GM23338 (cell line): Measurements from ENCODE around the gene TMEM62. TPM values are rescaled to one million over a fixed set of nuclear protein-coding genes. Genes with fewer than 3 reads are reported as not detected.

ENCODE experiments used
- ATAC-seq: fragments of 200-7000 bp; cut with Tn5 transposase; 3 replicates; pipeline ENCODE4 v1.9.1; 2020
- DNase-seq: peaks from one replicate; pipeline ENCODE4 v3.0.0-alpha.2; 2015; ENCODE audit warnings: low spot score
- H2AFZ ChIP-seq: fragments of 200-600 bp; sonication (generic); 2 replicates; pipeline ENCODE4 v1.8.0; 2016; ENCODE audit warnings: antibody characterized with exemption, mild to moderate bottlenecking, moderate library complexity
- H3F3A ChIP-seq: fragments of 200-600 bp; sonication (generic); replicated peaks from 2 replicates; pipeline ENCODE4 v1.8.0; 2017; ENCODE audit warnings: antibody characterized with exemption, mixed run types, low read depth
- H3K27ac ChIP-seq: fragments of 200-600 bp; sonication (generic); 2 replicates; pipeline ENCODE4 v1.6.1; 2016; ENCODE audit warnings: low read depth
- H3K27me3 ChIP-seq: fragments of 200-600 bp; sonication (generic); 2 replicates; pipeline ENCODE4 v1.8.0; 2016; ENCODE audit warnings: mild to moderate bottlenecking, mixed run types, moderate library complexity; ENCODE audit not compliant: insufficient read depth
- H3K36me3 ChIP-seq: fragments of 200-600 bp; sonication (generic); 2 replicates; pipeline ENCODE4 v1.8.0; 2016; ENCODE audit warnings: mild to moderate bottlenecking; ENCODE audit not compliant: insufficient read depth
- H3K4me1 ChIP-seq: fragments of 200-600 bp; sonication (generic); 2 replicates; pipeline ENCODE4 v1.8.0; 2016; ENCODE audit warnings: mild to moderate bottlenecking, moderate library complexity; ENCODE audit not compliant: insufficient read depth
- H3K4me2 ChIP-seq: fragments of 200-600 bp; sonication (generic); 2 replicates; pipeline ENCODE4 v1.7.1; 2017; ENCODE audit warnings: mixed run types
- H3K4me3 ChIP-seq: fragments of 200-600 bp; sonication (generic); 2 replicates; pipeline ENCODE4 v1.6.1; 2016; ENCODE audit warnings: mixed run types
- H3K79me2 ChIP-seq: fragments of 200-600 bp; sonication (generic); replicated peaks from 2 replicates; pipeline ENCODE4 v1.8.0; 2017; ENCODE audit warnings: mild to moderate bottlenecking; ENCODE audit not compliant: insufficient read depth
- H3K9me2 ChIP-seq: fragments of 200-600 bp; sonication (generic); 2 replicates; pipeline ENCODE4 v1.8.0; 2017; ENCODE audit not compliant: insufficient read depth
- H4K20me1 ChIP-seq: fragments of 200-600 bp; sonication (generic); replicated peaks from 2 replicates; pipeline ENCODE4 v1.8.0; 2017; ENCODE audit warnings: mild to moderate bottlenecking; ENCODE audit not compliant: insufficient read depth
- H3K27ac Mint-ChIP-seq: 2 replicates; pipeline ENCODE4 v1.8.0; 2020; ENCODE audit warnings: inconsistent platforms, mild to moderate bottlenecking, moderate library complexity, mixed read lengths
- H3K27me3 Mint-ChIP-seq: 3 replicates; pipeline ENCODE4 v1.8.0; 2022; ENCODE audit warnings: low read depth, mild to moderate bottlenecking, moderate library complexity, mixed read lengths, inconsistent platforms; ENCODE audit not compliant: insufficient read depth, poor library complexity
- H3K36me3 Mint-ChIP-seq: 3 replicates; pipeline ENCODE4 v1.8.0; 2021; ENCODE audit warnings: low read depth, mild to moderate bottlenecking, inconsistent platforms, moderate library complexity, mixed read lengths
- H3K4me1 Mint-ChIP-seq: 3 replicates; pipeline ENCODE4 v1.8.0; 2020; ENCODE audit warnings: mild to moderate bottlenecking, inconsistent platforms, mixed read lengths
- H3K4me3 Mint-ChIP-seq: 3 replicates; pipeline ENCODE4 v1.8.0; 2021; ENCODE audit warnings: moderate library complexity, mild to moderate bottlenecking, inconsistent platforms, mixed read lengths
- H3K9me3 Mint-ChIP-seq: 3 replicates; pipeline ENCODE4 v1.8.0; 2020; ENCODE audit warnings: moderate library complexity, mild to moderate bottlenecking, inconsistent platforms, mixed read lengths
- CREB1 ChIP-seq: fragments of 250-450 bp; sonication (Bioruptor Pico); IDR thresholded peaks from 2 replicates; pipeline ENCODE4 v1.5.0; 2020; ENCODE audit warnings: low read depth, mild to moderate bottlenecking, moderate library complexity
- ETS1 ChIP-seq: IDR thresholded peaks from 2 replicates; pipeline ENCODE4 v1.6.1; 2016; ENCODE audit warnings: antibody characterized with exemption
- EZH2 ChIP-seq: fragments of 200-600 bp; sonication (generic); IDR thresholded peaks from one replicate; pipeline ENCODE4 v1.8.0; 2017; ENCODE audit warnings: antibody characterized with exemption, mild to moderate bottlenecking, low read depth; ENCODE audit not compliant: unreplicated experiment
- EZH2phosphoT487 ChIP-seq: fragments of 200-600 bp; sonication (generic); IDR thresholded peaks from one replicate; pipeline ENCODE4 v1.8.1; 2018; ENCODE audit warnings: antibody characterized with exemption; ENCODE audit not compliant: unreplicated experiment
- JUNB ChIP-seq: IDR thresholded peaks from one replicate; pipeline ENCODE4 v1.6.1; 2016; ENCODE audit warnings: antibody characterized with exemption; ENCODE audit not compliant: unreplicated experiment
- NANOG ChIP-seq: IDR thresholded peaks from 2 replicates; pipeline ENCODE4 v1.6.1; 2016; ENCODE audit warnings: antibody characterized with exemption, borderline replicate concordance
- POLR2AphosphoS5 ChIP-seq: IDR thresholded peaks from 2 replicates; pipeline ENCODE4 v1.6.1; 2016; ENCODE audit warnings: antibody characterized with exemption, low read depth
- STAT1 ChIP-seq: IDR thresholded peaks from one replicate; pipeline ENCODE4 v1.6.1; 2016; ENCODE audit warnings: antibody characterized with exemption; ENCODE audit not compliant: unreplicated experiment
- ZNF331 ChIP-seq: fragments of 250-450 bp; sonication (Bioruptor Pico); IDR thresholded peaks from 2 replicates; pipeline ENCODE4 v1.5.0; 2020; ENCODE audit warnings: low read depth, mild to moderate bottlenecking, moderate library complexity
- polyA plus RNA-seq: library from polyadenylated mRNA; unstranded; fragments of >200 nt; fragmentation: Nextera tagmentation; extraction: Ambion mirVana; gene quantifications from 2 replicates; pipeline ENCODE4 v1.2.1, GENCODE V29; 2016
- total RNA-seq: library from RNA; depleted of rRNA; stranded (reverse); fragments of >200 nt; shearing (Covaris generic); gene quantifications from 2 replicates; pipeline ENCODE4 v1.2.3, GENCODE V29; 2014
- TF ChIP-seq, protein P1 (sequence below): fragments of 250-450 bp; sonication (Bioruptor Pico); IDR thresholded peaks from 2 replicates; pipeline ENCODE4 v1.5.0; 2020; ENCODE audit warnings: mild to moderate bottlenecking, moderate library complexity
- TF ChIP-seq, protein P2 (sequence below): IDR thresholded peaks from one replicate; pipeline ENCODE4 v1.6.1; 2018; ENCODE audit warnings: antibody characterized with exemption; ENCODE audit not compliant: unreplicated experiment
- TF ChIP-seq, protein P3 (sequence below), 2 experiments: fragments of 200-600 bp in 1 of 2; sonication (generic) in 1 of 2; conservative IDR thresholded peaks; 2 replicates each; pipeline versions ENCODE4 v1.5.1 to v1.6.1; 2016 to 2017; ENCODE audit warnings: antibody characterized with exemption in 2 of 2, low read depth in 2 of 2, mild to moderate bottlenecking in 2 of 2, moderate library complexity in 1 of 2

The TMEM62 gene
- total and polyA plus RNA-seq, 2 experiments from 2014 or later = 3.4 to 14.3 TPM

GRCh38 chr15:43104426-43104825, 29.0 kb upstream of the TMEM62 start:
- no peak for TF ChIP-seq ZNF331 (CRISPR knock-in tag)
- no peak for TF ChIP-seq POLR2AphosphoS5
- TF ChIP-seq JUNB = no peak
- TF ChIP-seq ETS1 = no peak
- TF ChIP-seq, protein P1, sequence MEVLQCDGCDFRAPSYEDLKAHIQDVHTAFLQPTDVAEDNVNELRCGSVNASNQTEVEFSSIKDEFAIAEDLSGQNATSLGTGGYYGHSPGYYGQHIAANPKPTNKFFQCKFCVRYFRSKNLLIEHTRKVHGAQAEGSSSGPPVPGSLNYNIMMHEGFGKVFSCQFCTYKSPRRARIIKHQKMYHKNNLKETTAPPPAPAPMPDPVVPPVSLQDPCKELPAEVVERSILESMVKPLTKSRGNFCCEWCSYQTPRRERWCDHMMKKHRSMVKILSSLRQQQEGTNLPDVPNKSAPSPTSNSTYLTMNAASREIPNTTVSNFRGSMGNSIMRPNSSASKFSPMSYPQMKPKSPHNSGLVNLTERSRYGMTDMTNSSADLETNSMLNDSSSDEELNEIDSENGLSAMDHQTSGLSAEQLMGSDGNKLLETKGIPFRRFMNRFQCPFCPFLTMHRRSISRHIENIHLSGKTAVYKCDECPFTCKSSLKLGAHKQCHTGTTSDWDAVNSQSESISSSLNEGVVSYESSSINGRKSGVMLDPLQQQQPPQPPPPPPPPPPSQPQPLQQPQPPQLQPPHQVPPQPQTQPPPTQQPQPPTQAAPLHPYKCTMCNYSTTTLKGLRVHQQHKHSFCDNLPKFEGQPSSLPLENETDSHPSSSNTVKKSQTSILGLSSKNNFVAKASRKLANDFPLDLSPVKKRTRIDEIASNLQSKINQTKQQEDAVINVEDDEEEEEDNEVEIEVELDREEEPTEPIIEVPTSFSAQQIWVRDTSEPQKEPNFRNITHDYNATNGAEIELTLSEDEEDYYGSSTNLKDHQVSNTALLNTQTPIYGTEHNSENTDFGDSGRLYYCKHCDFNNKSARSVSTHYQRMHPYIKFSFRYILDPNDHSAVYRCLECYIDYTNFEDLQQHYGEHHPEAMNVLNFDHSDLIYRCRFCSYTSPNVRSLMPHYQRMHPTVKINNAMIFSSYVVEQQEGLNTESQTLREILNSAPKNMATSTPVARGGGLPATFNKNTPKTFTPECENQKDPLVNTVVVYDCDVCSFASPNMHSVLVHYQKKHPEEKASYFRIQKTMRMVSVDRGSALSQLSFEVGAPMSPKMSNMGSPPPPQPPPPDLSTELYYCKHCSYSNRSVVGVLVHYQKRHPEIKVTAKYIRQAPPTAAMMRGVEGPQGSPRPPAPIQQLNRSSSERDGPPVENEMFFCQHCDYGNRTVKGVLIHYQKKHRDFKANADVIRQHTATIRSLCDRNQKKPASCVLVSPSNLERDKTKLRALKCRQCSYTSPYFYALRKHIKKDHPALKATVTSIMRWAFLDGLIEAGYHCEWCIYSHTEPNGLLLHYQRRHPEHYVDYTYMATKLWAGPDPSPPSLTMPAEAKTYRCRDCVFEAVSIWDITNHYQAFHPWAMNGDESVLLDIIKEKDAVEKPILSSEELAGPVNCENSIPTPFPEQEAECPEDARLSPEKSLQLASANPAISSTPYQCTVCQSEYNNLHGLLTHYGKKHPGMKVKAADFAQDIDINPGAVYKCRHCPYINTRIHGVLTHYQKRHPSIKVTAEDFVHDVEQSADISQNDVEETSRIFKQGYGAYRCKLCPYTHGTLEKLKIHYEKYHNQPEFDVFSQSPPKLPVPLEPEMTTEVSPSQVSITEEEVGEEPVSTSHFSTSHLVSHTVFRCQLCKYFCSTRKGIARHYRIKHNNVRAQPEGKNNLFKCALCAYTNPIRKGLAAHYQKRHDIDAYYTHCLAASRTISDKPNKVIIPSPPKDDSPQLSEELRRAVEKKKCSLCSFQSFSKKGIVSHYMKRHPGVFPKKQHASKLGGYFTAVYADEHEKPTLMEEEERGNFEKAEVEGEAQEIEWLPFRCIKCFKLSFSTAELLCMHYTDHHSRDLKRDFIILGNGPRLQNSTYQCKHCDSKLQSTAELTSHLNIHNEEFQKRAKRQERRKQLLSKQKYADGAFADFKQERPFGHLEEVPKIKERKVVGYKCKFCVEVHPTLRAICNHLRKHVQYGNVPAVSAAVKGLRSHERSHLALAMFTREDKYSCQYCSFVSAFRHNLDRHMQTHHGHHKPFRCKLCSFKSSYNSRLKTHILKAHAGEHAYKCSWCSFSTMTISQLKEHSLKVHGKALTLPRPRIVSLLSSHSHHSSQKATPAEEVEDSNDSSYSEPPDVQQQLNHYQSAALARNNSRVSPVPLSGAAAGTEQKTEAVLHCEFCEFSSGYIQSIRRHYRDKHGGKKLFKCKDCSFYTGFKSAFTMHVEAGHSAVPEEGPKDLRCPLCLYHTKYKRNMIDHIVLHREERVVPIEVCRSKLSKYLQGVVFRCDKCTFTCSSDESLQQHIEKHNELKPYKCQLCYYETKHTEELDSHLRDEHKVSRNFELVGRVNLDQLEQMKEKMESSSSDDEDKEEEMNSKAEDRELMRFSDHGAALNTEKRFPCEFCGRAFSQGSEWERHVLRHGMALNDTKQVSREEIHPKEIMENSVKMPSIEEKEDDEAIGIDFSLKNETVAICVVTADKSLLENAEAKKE = no peak
- no peak for TF ChIP-seq EZH2phosphoT487
- no peak for TF ChIP-seq CREB1 (CRISPR knock-in tag)
- no peak for TF ChIP-seq NANOG
- TF ChIP-seq, protein P2, sequence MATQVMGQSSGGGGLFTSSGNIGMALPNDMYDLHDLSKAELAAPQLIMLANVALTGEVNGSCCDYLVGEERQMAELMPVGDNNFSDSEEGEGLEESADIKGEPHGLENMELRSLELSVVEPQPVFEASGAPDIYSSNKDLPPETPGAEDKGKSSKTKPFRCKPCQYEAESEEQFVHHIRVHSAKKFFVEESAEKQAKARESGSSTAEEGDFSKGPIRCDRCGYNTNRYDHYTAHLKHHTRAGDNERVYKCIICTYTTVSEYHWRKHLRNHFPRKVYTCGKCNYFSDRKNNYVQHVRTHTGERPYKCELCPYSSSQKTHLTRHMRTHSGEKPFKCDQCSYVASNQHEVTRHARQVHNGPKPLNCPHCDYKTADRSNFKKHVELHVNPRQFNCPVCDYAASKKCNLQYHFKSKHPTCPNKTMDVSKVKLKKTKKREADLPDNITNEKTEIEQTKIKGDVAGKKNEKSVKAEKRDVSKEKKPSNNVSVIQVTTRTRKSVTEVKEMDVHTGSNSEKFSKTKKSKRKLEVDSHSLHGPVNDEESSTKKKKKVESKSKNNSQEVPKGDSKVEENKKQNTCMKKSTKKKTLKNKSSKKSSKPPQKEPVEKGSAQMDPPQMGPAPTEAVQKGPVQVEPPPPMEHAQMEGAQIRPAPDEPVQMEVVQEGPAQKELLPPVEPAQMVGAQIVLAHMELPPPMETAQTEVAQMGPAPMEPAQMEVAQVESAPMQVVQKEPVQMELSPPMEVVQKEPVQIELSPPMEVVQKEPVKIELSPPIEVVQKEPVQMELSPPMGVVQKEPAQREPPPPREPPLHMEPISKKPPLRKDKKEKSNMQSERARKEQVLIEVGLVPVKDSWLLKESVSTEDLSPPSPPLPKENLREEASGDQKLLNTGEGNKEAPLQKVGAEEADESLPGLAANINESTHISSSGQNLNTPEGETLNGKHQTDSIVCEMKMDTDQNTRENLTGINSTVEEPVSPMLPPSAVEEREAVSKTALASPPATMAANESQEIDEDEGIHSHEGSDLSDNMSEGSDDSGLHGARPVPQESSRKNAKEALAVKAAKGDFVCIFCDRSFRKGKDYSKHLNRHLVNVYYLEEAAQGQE = no peak
- TF ChIP-seq, protein P3, sequence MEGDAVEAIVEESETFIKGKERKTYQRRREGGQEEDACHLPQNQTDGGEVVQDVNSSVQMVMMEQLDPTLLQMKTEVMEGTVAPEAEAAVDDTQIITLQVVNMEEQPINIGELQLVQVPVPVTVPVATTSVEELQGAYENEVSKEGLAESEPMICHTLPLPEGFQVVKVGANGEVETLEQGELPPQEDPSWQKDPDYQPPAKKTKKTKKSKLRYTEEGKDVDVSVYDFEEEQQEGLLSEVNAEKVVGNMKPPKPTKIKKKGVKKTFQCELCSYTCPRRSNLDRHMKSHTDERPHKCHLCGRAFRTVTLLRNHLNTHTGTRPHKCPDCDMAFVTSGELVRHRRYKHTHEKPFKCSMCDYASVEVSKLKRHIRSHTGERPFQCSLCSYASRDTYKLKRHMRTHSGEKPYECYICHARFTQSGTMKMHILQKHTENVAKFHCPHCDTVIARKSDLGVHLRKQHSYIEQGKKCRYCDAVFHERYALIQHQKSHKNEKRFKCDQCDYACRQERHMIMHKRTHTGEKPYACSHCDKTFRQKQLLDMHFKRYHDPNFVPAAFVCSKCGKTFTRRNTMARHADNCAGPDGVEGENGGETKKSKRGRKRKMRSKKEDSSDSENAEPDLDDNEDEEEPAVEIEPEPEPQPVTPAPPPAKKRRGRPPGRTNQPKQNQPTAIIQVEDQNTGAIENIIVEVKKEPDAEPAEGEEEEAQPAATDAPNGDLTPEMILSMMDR (conservative IDR thresholded peaks at IDR 0.05; ENCODE audit: low read depth in 2 of 2) = no peak
- no peak for TF ChIP-seq EZH2
- TF ChIP-seq STAT1 = no peak
- Mint-ChIP-seq H3K36me3 (peaks cover 21% of the 10 kb centered on the region), H3K9me3 (no peaks in the 10 kb centered on the region), H3K27ac (no peak overlapping the region), H3K4me3 (peak overlapping the region; percentile 47; the same call in 2 of the 3 replicates), H3K4me1 (peaks cover 4% of the 10 kb centered on the region; the same call in 1 of the 3 replicates), H3K27me3 (peaks cover 6% of the 10 kb centered on the region)
- ATAC-seq (no peak), DNase-seq (no peak)
- no peaks in the 10 kb centered on the region for H3F3A ChIP-seq
- no peaks in the 10 kb centered on the region for H3K27me3 ChIP-seq
- no peaks in the 10 kb centered on the region for H3K36me3 ChIP-seq
- peaks cover 61% of the 10 kb centered on the region for H3K79me2 ChIP-seq
- no peak overlapping the region for H2AFZ ChIP-seq
- peak overlapping the region; percentile 90; the same call in 1 of the 2 replicates for H3K4me2 ChIP-seq
- no peak overlapping the region for H3K27ac ChIP-seq
- peak overlapping the region; percentile 89; the same call in 1 of the 2 replicates for H3K4me3 ChIP-seq
- no peaks in the 10 kb centered on the region for H3K9me2 ChIP-seq
- peaks cover 5% of the 10 kb centered on the region for H3K4me1 ChIP-seq
- no peaks in the 10 kb centered on the region; the same call in none of the 2 replicates for H4K20me1 ChIP-seq
